Measurements from ENCODE around the gene ACVR1B. TPM values are rescaled to one million over a fixed set of nuclear protein-coding genes. Genes with fewer than 3 reads are reported as not detected.

The ACVR1B gene
- total RNA-seq, 1 donor from 2014 or later = 49.8 TPM

DNA sequence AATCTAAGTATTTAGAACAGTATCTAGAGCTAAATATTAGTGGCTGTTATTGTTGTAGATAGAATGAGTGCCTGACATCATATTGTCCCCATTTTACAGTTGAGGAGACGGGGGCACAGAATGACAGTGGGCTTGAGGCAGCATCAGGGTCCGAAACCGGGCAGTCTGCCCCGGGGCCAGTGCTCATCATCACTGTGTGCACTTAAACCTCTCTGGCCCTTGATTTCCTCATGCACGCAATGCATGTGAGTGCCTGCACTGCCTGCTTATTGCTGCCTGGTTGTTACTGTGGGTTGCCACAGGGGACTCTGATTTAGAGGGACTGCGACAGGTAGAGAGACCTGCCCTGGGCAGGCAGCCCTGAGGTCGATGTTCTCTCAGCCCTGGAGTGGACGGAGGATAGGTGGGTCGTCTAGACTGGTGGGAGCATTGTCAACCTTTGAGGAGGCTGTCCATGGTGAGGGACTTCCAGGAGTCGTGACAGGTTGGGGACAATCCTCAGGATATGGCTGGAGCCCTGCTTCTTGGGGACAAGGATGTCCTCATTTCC is 34.4 kb upstream of the ACVR1B start:
- no peak for DNase-seq (ENCODE audit: low spot score)

DNA sequence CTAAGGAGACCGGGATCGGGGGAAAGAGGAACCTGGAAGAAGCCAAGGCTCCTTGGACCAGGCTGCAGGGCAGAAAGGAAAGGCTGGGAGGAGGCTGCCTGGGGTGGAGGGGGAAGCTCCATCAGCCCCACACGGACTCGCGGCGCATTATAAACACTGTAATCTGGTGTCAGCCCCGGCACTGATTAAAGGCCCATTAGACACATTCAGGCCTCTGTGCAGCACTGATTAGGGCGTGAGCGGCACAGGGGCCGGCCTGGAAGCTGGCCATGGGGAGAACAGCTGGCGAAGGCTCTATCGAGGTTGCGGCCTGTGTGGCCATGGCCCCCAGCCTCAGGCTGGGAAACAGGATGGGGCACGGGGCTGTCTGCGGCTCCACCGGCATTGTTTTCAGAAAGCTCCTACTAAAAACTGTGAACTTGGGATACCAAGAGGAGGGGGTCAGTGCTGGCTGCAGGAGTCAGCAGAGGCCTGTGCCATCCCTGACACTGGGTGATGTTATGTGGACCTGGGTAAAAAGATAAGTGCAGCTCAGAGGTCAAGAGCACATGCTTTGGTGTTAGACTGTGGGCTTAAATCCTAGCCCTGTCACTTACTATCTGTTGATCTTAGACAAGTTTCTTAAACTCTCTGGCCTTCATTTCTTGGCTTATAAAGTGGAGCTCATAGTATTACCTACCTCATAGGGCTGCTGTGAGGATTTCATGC is 33.6 kb upstream of the ACVR1B start:
- no peak for DNase-seq (ENCODE audit: low spot score)

DNA sequence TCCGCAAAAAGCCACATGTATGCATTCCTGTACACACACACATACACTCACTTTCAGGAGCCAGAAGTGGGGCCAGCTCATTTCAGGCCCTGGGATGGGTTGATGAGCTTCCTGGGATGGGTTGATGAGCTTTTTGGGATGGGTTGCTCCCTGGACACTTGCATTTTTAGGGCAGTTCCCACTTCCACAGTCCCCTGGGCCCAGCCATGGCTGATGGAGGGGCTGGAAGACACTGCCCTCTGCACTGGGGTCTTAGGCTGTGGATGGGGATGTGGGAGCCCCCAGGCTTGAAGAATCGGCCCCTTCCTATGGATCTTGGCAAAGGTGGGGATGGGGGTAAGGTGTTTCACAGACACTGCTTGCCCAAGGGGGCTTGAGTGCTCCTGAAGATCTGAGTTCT is 31.5 kb upstream of the ACVR1B start:
- DNase-seq (ENCODE audit: low spot score) = no peak

GRCh38 chr12:51921017-51921725 is 30.3 kb upstream of the ACVR1B start:
- DNase-seq (ENCODE audit: low spot score) = no peak

GRCh38 chr12:51922146-51922545 is 29.4 kb upstream of the ACVR1B start:
- no peak for DNase-seq (ENCODE audit: low spot score)

- peak; percentile 58 for DNase-seq (ENCODE audit: low spot score)
Observed at GRCh38 chr12:51922762-51923505, 28.6 kb upstream of the ACVR1B start.

DNA sequence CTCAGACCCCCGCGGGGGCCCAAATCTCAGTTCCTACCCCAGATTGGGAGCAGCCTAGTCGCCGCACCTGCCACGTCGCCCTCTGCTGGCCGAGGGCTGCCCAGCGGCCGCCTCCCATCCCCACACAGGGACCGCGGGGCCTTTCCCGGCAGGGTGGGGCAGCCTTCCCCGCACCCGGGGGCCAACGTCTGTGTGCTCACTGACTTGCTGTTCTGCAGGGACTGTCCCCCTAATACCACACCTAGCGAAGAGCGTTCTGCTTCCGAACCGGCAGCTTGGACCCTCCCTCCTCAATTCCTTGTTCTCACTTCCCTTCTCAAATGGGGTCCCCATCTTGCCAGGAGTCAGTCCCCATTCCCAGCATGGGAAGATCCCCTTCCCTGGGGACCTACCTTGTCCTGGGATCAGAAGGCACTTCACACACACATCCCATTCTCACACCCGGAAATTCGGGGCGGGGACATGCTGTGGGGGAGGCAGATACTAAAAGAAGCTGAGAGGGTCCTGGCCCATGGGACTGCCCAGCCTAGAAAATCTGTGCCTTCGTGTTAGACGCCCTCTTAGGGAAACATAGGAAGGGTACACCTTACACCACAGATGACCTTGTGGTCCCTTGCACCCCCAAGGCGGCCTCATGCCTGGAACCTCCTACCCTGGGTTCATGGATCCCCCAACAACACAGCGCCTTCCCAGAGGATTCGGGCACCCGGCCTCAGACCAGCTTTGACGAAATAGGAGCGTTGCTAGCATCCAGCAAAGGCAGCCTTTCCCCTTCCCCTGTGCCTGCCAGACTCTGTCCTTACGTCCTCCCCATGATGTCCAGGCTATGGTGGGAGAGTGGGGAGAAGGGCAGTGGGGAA is 27.8 kb upstream of the ACVR1B start:
- peak; percentile 42 for DNase-seq (ENCODE audit: low spot score)

DNA sequence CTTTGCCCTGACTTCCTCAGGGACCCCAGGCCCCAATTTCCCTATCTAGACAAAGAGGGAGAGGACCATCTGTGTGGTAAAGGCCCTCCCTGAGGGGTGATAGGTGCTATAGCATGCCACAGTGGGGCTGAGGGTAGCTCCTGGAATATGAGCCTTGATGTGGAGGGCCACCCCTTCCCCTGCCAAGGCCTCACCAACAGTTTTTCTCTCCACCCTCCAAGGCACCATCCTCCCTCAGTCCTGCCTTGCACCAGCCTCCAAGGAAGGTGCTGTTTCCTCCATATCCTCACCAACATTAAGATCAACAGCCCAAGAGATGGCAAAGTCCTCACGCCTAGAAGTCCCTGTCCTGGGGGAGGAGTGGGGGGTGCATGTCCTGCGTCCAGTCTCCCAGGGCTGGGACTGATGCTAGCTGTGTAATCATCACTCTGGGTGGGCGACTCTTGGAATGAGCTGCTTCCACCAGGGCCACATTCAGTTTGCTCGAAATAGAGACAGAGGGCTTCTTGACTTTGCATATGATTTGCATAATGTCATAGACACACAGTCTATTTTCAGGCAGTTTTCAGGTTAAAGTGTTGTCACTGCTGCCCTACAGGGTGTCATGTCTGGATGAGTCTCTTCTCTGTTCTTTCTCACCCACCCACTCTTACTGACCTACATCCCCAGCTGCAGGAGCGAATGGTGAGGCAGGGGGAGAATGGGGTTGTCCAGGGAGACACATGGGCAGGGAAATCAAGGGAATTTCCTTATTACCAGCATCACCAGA is 26.8 kb upstream of the ACVR1B start:
- no peak for DNase-seq (ENCODE audit: low spot score)

- no peak for DNase-seq (ENCODE audit: low spot score)
Observed at GRCh38 chr12:51925346-51926063, 26.0 kb upstream of the ACVR1B start.

DNA sequence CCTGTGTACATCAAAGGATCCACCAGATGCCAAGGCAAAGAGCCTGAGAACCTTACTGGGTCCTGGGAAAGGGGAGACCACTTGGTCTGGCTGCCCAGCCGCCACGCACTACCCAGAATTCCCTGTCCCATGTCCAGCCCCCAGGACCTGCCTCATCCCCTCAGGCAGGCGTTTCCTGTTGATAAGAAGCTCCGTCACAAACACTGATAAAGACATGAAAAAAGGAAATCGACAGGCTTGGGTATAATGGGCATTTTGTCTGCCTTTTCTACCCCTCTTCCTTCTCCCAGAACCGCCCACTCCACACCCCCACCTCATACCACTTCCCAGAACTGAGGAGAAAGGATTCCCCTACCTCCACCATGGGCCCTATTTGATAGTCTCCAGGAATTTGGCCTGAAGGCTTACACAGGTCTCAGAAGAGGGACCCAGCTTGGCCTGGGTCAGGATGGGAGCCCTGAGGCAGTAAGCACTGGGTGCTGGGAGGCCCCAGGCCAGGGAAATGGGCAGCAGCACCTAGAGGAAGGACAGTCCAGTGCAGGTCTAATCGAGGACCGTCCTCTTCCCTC is 25.4 kb upstream of the ACVR1B start:
- no peak for DNase-seq (ENCODE audit: low spot score)

- DNase-seq (ENCODE audit: low spot score) = no peak
Observed at GRCh38 chr12:51926718-51927117, 24.8 kb upstream of the ACVR1B start.

- DNase-seq (ENCODE audit: low spot score) = no peak
Observed at GRCh38 chr12:51932218-51933076, 19.1 kb upstream of the ACVR1B start.

GRCh38 chr12:51934080-51934479 is 17.4 kb upstream of the ACVR1B start:
- no peak for DNase-seq (ENCODE audit: low spot score)

GRCh38 chr12:51937926-51938325 is 13.6 kb upstream of the ACVR1B start:
- DNase-seq (ENCODE audit: low spot score) = no peak

DNA sequence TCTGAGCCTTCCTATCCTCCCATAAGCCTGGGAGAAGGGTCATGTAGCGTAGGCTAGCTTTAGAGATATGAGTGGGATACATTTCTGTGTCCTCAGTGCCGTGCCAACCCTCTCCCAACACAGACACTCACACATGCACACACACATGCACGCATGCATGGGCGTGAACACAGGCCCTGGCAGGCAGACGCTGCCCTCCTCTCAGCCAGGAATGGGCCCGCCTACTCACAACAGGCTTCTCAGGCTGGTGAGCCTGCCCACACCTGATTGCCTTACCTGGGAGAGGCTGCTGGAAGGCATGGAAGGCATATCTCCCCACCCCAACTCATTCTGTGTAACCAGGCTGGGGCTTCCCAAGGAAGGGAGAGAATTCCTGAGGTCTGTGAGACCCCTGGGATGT is 12.8 kb upstream of the ACVR1B start:
- no peak for DNase-seq (ENCODE audit: low spot score)

DNA sequence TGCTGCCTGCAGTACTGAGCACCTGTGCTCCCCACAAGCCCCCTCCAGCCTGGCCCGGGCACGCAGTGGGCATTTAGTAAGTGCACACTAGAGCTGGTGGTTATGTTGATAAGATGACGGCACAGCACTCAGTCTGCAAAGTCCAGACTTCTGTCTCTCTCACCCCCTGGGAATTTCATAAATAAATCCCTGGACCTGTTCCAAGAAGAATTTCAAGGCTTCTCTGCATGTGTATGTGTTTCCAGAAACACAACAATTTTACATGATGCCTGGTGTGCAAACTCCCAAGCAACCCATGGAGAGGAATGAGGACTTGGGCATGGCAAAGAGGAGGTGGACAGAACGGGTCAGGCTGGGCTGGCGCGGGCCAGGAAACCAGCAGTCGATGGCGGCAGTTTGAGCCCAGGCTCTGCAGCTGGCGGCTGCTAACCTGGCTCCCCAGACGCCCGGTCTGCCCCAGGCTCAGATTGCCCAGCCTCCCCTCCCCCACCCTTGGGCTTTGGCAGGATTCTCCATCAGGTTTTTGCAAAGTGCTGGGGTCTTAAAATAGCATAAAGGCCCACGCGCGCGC is 10.4 kb upstream of the ACVR1B start:
- DNase-seq (ENCODE audit: low spot score) = no peak

GRCh38 chr12:51941604-51942003 is 9.9 kb upstream of the ACVR1B start:
- no peak for DNase-seq (ENCODE audit: low spot score)

- DNase-seq (ENCODE audit: low spot score) = no peak
Observed at GRCh38 chr12:51942056-51942455, 9.4 kb upstream of the ACVR1B start.

Data from mucosa of gallbladder (tissue), 1 donor.